GM21526 (cell line): ENCODE data around the gene CDCP1.
"Not testable (repeated sequence)": the region's sequence is repeated elsewhere in the genome, so short reads cannot be mapped to it uniquely, and the experiment has no call there.

Experiments used
- ATAC-seq: cut with Tn5 transposase; IDR thresholded peaks from one replicate; pipeline ENCODE4 v1.9.1; 2021; ENCODE audit warnings: moderate library complexity; ENCODE audit not compliant: unreplicated experiment, low FRiP score

CDCP1 gene

GRCh38 chr3:45090855-45091254, 55.3 kb downstream of the CDCP1 start:
- ATAC-seq, result no peak

- ATAC-seq, result no peak
Observed at GRCh38 chr3:45088543-45089358, 57.4 kb downstream of the CDCP1 start.

- ATAC-seq, result no peak
Observed at GRCh38 chr3:45087155-45087554, 59.0 kb downstream of the CDCP1 start.

GRCh38 chr3:45084820-45085816, 61.1 kb downstream of the CDCP1 start:
- no peak for ATAC-seq

GRCh38 chr3:45084361-45084760, 61.8 kb downstream of the CDCP1 start:
- no peak for ATAC-seq

GRCh38 chr3:45083023-45083422, 63.2 kb downstream of the CDCP1 start:
- ATAC-seq, result no peak

- no peak for ATAC-seq
Observed at GRCh38 chr3:45082142-45082538, 64.0 kb downstream of the CDCP1 start.

- ATAC-seq, result no peak
Observed at GRCh38 chr3:45081506-45082141, 64.6 kb downstream of the CDCP1 start.

GRCh38 chr3:45080824-45081223, 65.4 kb downstream of the CDCP1 start:
- ATAC-seq, result no peak

GRCh38 chr3:45079715-45080114, 66.5 kb downstream of the CDCP1 start:
- no peak for ATAC-seq

GRCh38 chr3:45078910-45079522, 67.2 kb downstream of the CDCP1 start:
- no peak for ATAC-seq

GRCh38 chr3:45078256-45078655, 67.9 kb downstream of the CDCP1 start:
- ATAC-seq, result not testable (repeated sequence)

GRCh38 chr3:45075821-45076625, 70.2 kb downstream of the CDCP1 start:
- ATAC-seq, result no peak

GRCh38 chr3:45071075-45071474, 75.1 kb downstream of the CDCP1 start:
- ATAC-seq, result no peak

GRCh38 chr3:45067941-45068340, 78.2 kb downstream of the CDCP1 start:
- no peak for ATAC-seq

GRCh38 chr3:45067486-45067885, 78.7 kb downstream of the CDCP1 start:
- ATAC-seq, result no peak

- no peak for ATAC-seq
Observed at GRCh38 chr3:45066109-45066801, 79.9 kb downstream of the CDCP1 start.

- no peak for ATAC-seq
Observed at GRCh38 chr3:45065373-45065720, 80.8 kb downstream of the CDCP1 start.
